ENCODE measurements around the gene AKT1. TPM values are rescaled to one million over a fixed set of nuclear protein-coding genes. Genes with fewer than 3 reads are reported as not detected.

Gene AKT1
- total and polyA plus RNA-seq, 2 of the 13 experiments (the other 11 are each of a cell fraction or from before 2014, with no cell fraction given), result 96.2 to 116 TPM

- TF ChIP-seq PRDM15 (CRISPR knock-in tag; IDR thresholded peaks at IDR 0.05) (no peak), AHR (CRISPR knock-in tag; IDR thresholded peaks at IDR 0.05) (no peak), ZNF292 (CRISPR knock-in tag; IDR thresholded peaks at IDR 0.05; ENCODE audit: borderline replicate concordance, low read depth) (no peak), ZNF691 (CRISPR knock-in tag; IDR thresholded peaks at IDR 0.05; ENCODE audit: borderline replicate concordance, low read depth) (no peak), HMG20B (CRISPR knock-in tag; conservative IDR thresholded peaks at IDR 0.05) (0 out of 2 replicates have a peak, but pooled peaks have one; percentile 19), SRF (IDR thresholded peaks at IDR 0.05; ENCODE audit: low read depth, low read length) (no peak), PITX1 (CRISPR knock-in tag; IDR thresholded peaks at IDR 0.05) (peak; percentile 77), ZSCAN31 (CRISPR knock-in tag; IDR thresholded peaks at IDR 0.05; ENCODE audit: low read depth) (0 out of 2 replicates have a peak, but pooled peaks have one; percentile 48), ZNF276 (CRISPR knock-in tag; IDR thresholded peaks at IDR 0.05; ENCODE audit: low read depth) (no peak), MLXIP (CRISPR knock-in tag; IDR thresholded peaks at IDR 0.05; ENCODE audit: borderline replicate concordance) (no peak), GTF3A (CRISPR knock-in tag; conservative IDR thresholded peaks at IDR 0.05) (no peak), GMEB1 (CRISPR knock-in tag; IDR thresholded peaks at IDR 0.05; ENCODE audit: borderline replicate concordance) (no peak; the same call in 1 of the 2 replicates), RAD51 (IDR thresholded peaks at IDR 0.05; ENCODE audit: borderline replicate concordance) (no peak), KMT2B (CRISPR knock-in tag; IDR thresholded peaks at IDR 0.05) (peak; percentile 52; the same call in 1 of the 2 replicates), PHB2 (IDR thresholded peaks at IDR 0.05; ENCODE audit: partially characterized antibody) (no peak), ZNF75D (CRISPR knock-in tag; IDR thresholded peaks at IDR 0.05; ENCODE audit: borderline replicate concordance) (no peak)
These were observed 28.5 kb downstream of the AKT1 start (continued) for GRCh38 chr14:104766863-104767633.
